Measurements from ENCODE around the gene PYGM. TPM values are rescaled to one million over a fixed set of nuclear protein-coding genes. Genes with fewer than 3 reads are reported as not detected.

PYGM gene
- total RNA-seq, 1 experiment from 2014 or later = 1.6 TPM

- Histone ChIP-seq H3K9me3 (ENCODE audit: insufficient read depth, low read depth) (no peaks in the 10 kb centered on the region), H3K4me2 (no peak overlapping the region), H3K4me3 (no peak overlapping the region), H3K27ac (no peak overlapping the region), H3K79me2 (ENCODE audit: low read depth) (no peaks in the 10 kb centered on the region), H2AFZ (no peak overlapping the region), H4K20me1 (ENCODE audit: insufficient read depth) (no peaks in the 10 kb centered on the region), H3K36me3 (ENCODE audit: low read depth) (no peaks in the 10 kb centered on the region), H3K4me1 (replicated peaks; ENCODE audit: insufficient read depth) (peaks cover 13% of the 10 kb centered on the region), H3F3A (ENCODE audit: insufficient read depth, low read depth) (peaks cover 12% of the 10 kb centered on the region; the same call in 1 of the 2 replicates), H3K9me2 (ENCODE audit: insufficient read depth) (no peaks in the 10 kb centered on the region), H3K27me3 (ENCODE audit: insufficient read depth, low read depth) (peaks cover 42% of the 10 kb centered on the region)
- CTCF ChIA-PET = interaction anchor here (0.6 kb wide), 1 partner anchor 1843 kb away, joined by 4 read pairs; no protein-coding TSS in a partner anchor
- TF ChIP-seq CTCF (conservative IDR thresholded peaks at IDR 0.05) (no peak), EZH2 (IDR thresholded peaks at IDR 0.05; ENCODE audit: low read depth) (no peak)
- DNase-seq = peak in 1 of 2 experiments; percentile 36
- BruUV-seq (replicated peaks) = no TSS peak
- POLR2A ChIA-PET (ENCODE audit: unreplicated experiment) = interaction anchor here (0.7 kb wide), 1 partner anchor 106 kb away, joined by 3 read pairs; no protein-coding TSS in a partner anchor
- intact Hi-C loops (cut with micrococcal nuclease; ENCODE audit: unreplicated experiment) = no loop called here
These were observed 14.0 kb downstream of the PYGM start for GRCh38 chr11:64745521-64746328.

GRCh38 chr11:64745189-64745520 is 14.6 kb downstream of the PYGM start:
- no peaks in the 10 kb centered on the region for H4K20me1 ChIP-seq (ENCODE audit: insufficient read depth)
- intact Hi-C loops (cut with micrococcal nuclease; ENCODE audit: unreplicated experiment) = no loop called here
- BruUV-seq (replicated peaks) = no TSS peak
- H3K27me3 ChIP-seq (ENCODE audit: insufficient read depth, low read depth) = peaks cover 44% of the 10 kb centered on the region
- no peak overlapping the region for H3K4me2 ChIP-seq
- no peaks in the 10 kb centered on the region for H3K9me3 ChIP-seq (ENCODE audit: insufficient read depth, low read depth)
- TF ChIP-seq CTCF (conservative IDR thresholded peaks at IDR 0.05) (no peak), EZH2 (IDR thresholded peaks at IDR 0.05; ENCODE audit: low read depth) (0 out of 2 replicates have a peak, but pooled peaks have one; percentile 62)
- no peaks in the 10 kb centered on the region for H3K36me3 ChIP-seq (ENCODE audit: low read depth)
- H2AFZ ChIP-seq = no peak overlapping the region
- CTCF ChIA-PET = interaction anchor here (0.5 to 0.6 kb wide), 3 partner anchors 64 to 1842 kb away, joined by 4 to 6 read pairs (median 4); no protein-coding TSS in a partner anchor
- H3K4me1 ChIP-seq (replicated peaks; ENCODE audit: insufficient read depth) = peaks cover 13% of the 10 kb centered on the region
- DNase-seq = no peak
- H3K9me2 ChIP-seq (ENCODE audit: insufficient read depth) = no peaks in the 10 kb centered on the region
- peaks cover 12% of the 10 kb centered on the region; the same call in 1 of the 2 replicates for H3F3A ChIP-seq (ENCODE audit: insufficient read depth, low read depth)
- H3K79me2 ChIP-seq (ENCODE audit: low read depth) = no peaks in the 10 kb centered on the region
- POLR2A ChIA-PET (ENCODE audit: unreplicated experiment) = no interaction called here
- H3K27ac ChIP-seq = no peak overlapping the region
- H3K4me3 ChIP-seq = no peak overlapping the region

GRCh38 chr11:64744544-64745188 is 15.1 kb downstream of the PYGM start:
- Histone ChIP-seq H2AFZ (no peak overlapping the region), H3K4me2 (no peak overlapping the region)

More at GRCh38 chr11:64744544-64745188, 15.1 kb downstream of the PYGM start:
- H3K36me3 ChIP-seq (ENCODE audit: low read depth) = no peaks in the 10 kb centered on the region
- no peak for DNase-seq
- H3K27ac ChIP-seq = no peak overlapping the region
- H3K9me2 ChIP-seq (ENCODE audit: insufficient read depth) = no peaks in the 10 kb centered on the region
- peaks cover 47% of the 10 kb centered on the region for H3K27me3 ChIP-seq (ENCODE audit: insufficient read depth, low read depth)
- ChIA-PET CTCF (interaction anchor here (0.5 to 0.6 kb wide), 3 partner anchors 64 to 1842 kb away, joined by 4 to 6 read pairs (median 4); no protein-coding TSS in a partner anchor), POLR2A (ENCODE audit: unreplicated experiment) (no interaction called here)
- BruUV-seq (replicated peaks) = no TSS peak
- H4K20me1 ChIP-seq (ENCODE audit: insufficient read depth) = no peaks in the 10 kb centered on the region
- H3F3A ChIP-seq (ENCODE audit: insufficient read depth, low read depth) = peaks cover 12% of the 10 kb centered on the region; the same call in 1 of the 2 replicates
- H3K9me3 ChIP-seq (ENCODE audit: insufficient read depth, low read depth) = no peaks in the 10 kb centered on the region
- no peaks in the 10 kb centered on the region for H3K79me2 ChIP-seq (ENCODE audit: low read depth)
- H3K4me3 ChIP-seq = no peak overlapping the region
- intact Hi-C loops (cut with micrococcal nuclease; ENCODE audit: unreplicated experiment) = loop anchor here (5.0 kb wide), 1 partner anchor 92 kb away; no protein-coding TSS in a partner anchor
- peaks cover 13% of the 10 kb centered on the region for H3K4me1 ChIP-seq (replicated peaks; ENCODE audit: insufficient read depth)
- TF ChIP-seq CTCF (conservative IDR thresholded peaks at IDR 0.05) (no peak), EZH2 (IDR thresholded peaks at IDR 0.05; ENCODE audit: low read depth) (no peak)
